GM23248 (cell line): Measurements from ENCODE around the gene NHSL1. TPM values are rescaled to one million over a fixed set of nuclear protein-coding genes. Genes with fewer than 3 reads are reported as not detected.

ENCODE experiments used
- DNase-seq: peaks from one replicate; pipeline ENCODE4 v3.0.0-alpha.2; 2015
- H2AFZ ChIP-seq: fragments of 200-600 bp; sonication (generic); 2 replicates; pipeline ENCODE4 v1.6.1; 2016; ENCODE audit warnings: antibody characterized with exemption
- H3F3A ChIP-seq: fragments of 200-600 bp; sonication (generic); 2 replicates; pipeline ENCODE4 v1.6.1; 2016; ENCODE audit warnings: mild to moderate bottlenecking, antibody characterized with exemption, mixed run types; ENCODE audit not compliant: insufficient read depth
- H3K27ac ChIP-seq: fragments of 200-600 bp; sonication (generic); 2 replicates; pipeline ENCODE4 v1.5.1; 2016; ENCODE audit warnings: mild to moderate bottlenecking
- H3K27me3 ChIP-seq: fragments of 200-600 bp; sonication (generic); replicated peaks from 2 replicates; pipeline ENCODE4 v1.6.1; 2016; ENCODE audit warnings: mild to moderate bottlenecking; ENCODE audit not compliant: insufficient read depth
- H3K36me3 ChIP-seq: fragments of 200-600 bp; sonication (generic); 2 replicates; pipeline ENCODE4 v1.6.1; 2016; ENCODE audit warnings: low read depth, mild to moderate bottlenecking
- H3K4me1 ChIP-seq: fragments of 200-600 bp; sonication (generic); 2 replicates; pipeline ENCODE4 v1.6.1; 2016; ENCODE audit warnings: mild to moderate bottlenecking; ENCODE audit not compliant: insufficient read depth
- H3K4me2 ChIP-seq: fragments of 200-600 bp; sonication (generic); one replicate; pipeline ENCODE4 v1.6.1; 2016; ENCODE audit warnings: mild to moderate bottlenecking; ENCODE audit not compliant: unreplicated experiment
- H3K4me3 ChIP-seq: fragments of 200-600 bp; sonication (generic); 2 replicates; pipeline ENCODE4 v1.5.1; 2016; ENCODE audit warnings: mild to moderate bottlenecking
- H3K79me2 ChIP-seq: fragments of 200-600 bp; sonication (generic); 2 replicates; pipeline ENCODE4 v1.6.1; 2016; ENCODE audit warnings: mild to moderate bottlenecking; ENCODE audit not compliant: insufficient read depth
- H3K9ac ChIP-seq: fragments of 200-600 bp; sonication (generic); 2 replicates; pipeline ENCODE4 v1.6.1; 2016; ENCODE audit warnings: mild to moderate bottlenecking
- H3K9me2 ChIP-seq: fragments of 200-600 bp; sonication (generic); 2 replicates; pipeline ENCODE4 v1.6.1; 2016; ENCODE audit warnings: mixed run types, mild to moderate bottlenecking, moderate library complexity; ENCODE audit not compliant: insufficient read depth
- H3K9me3 ChIP-seq: fragments of 200-600 bp; sonication (generic); one replicate; pipeline ENCODE4 v1.6.1; 2017; ENCODE audit warnings: low read depth
- H4K20me1 ChIP-seq: fragments of 200-600 bp; sonication (generic); 2 replicates; pipeline ENCODE4 v1.6.0; 2016; ENCODE audit not compliant: insufficient read depth
- EZH2 ChIP-seq: fragments of 200-600 bp; sonication (generic); IDR thresholded peaks from 2 replicates; pipeline ENCODE4 v1.6.1; 2018; ENCODE audit warnings: antibody characterized with exemption, mild to moderate bottlenecking; ENCODE audit not compliant: insufficient read depth, poor library complexity, severe bottlenecking
- EZH2phosphoT487 ChIP-seq: fragments of 200-600 bp; sonication (generic); IDR thresholded peaks from 2 replicates; pipeline ENCODE4 v1.6.1; 2018; ENCODE audit warnings: antibody characterized with exemption, moderate library complexity, mild to moderate bottlenecking, low read depth; ENCODE audit not compliant: insufficient read depth
- WGBS, 2 experiments: methylation state at CpG; one replicate each; pipeline ENCODE4 v1.1.6; 2015 to 2017; ENCODE audit warnings: low lambda C conversion rate in 2 of 2, low coverage in 1 of 2; ENCODE audit errors: missing lambda C conversion rate in 2 of 2; 5-methylcytosine and 5-hydroxymethylcytosine counted together
- in situ Hi-C: fragments of 300-500 bp; cut with MboI; formaldehyde crosslinking; loops from 2 replicates; pipeline ENCODE4 v1.15.0; 2020
- microRNA-seq: library from miRNA; unstranded; fragments of <30 nt; microRNA quantifications from one replicate; pipeline ENCODE4, GENCODE V29; 2016; ENCODE audit warnings: borderline number of aligned reads
- polyA plus RNA-seq: library from polyadenylated mRNA; unstranded; fragments of >200 nt; fragmentation: Nextera tagmentation; extraction: Ambion mirVana; gene quantifications from 2 replicates; pipeline ENCODE4 v1.2.1, GENCODE V29; 2016
- small RNA-seq: library from RNA; depleted of rRNA; stranded (forward); fragments of <200 nt; gene quantifications from one replicate; pipeline ENCODE3, GENCODE V24; 2014; ENCODE audit warnings: low read depth, low replicate concordance
- total RNA-seq: library from RNA; depleted of rRNA; stranded (reverse); fragments of >200 nt; shearing (Covaris generic); gene quantifications from 2 replicates; pipeline ENCODE4 v1.2.3, GENCODE V29; 2014; rRNA removed

Gene NHSL1
- total and polyA plus RNA-seq, 2 experiments from 2014 or later = 3.3 to 9.4 TPM

DNA sequence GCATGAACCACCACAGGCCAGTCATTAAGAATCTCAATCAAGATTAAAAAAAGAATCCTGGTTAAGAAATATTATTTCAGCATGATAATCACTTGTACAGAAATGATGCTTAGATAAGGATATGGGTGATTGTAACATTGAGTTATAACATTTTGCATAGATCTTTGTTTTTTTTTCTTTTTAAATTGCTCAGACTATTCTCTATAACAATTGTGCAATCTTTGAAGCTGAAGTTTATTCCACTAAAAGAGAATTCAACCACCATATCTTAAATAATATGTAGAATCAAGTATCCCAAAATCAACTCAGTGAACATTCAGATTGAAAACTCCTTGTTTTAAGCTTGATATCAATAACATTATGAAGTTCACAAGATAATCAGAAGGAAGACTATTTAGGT lies 122.3 kb downstream of the NHSL1 start:
- Histone ChIP-seq H3F3A (no peaks in the 10 kb centered on the region), H3K9ac (no peak overlapping the region), H3K27ac (no peak overlapping the region), H4K20me1 (no peaks in the 10 kb centered on the region), H2AFZ (no peak overlapping the region), H3K9me3 (no peaks in the 10 kb centered on the region), H3K79me2 (no peaks in the 10 kb centered on the region), H3K27me3 (0 out of 2 replicates have a peak, but pooled peaks cover 4% of the 10 kb centered on the region), H3K36me3 (no peaks in the 10 kb centered on the region), H3K4me1 (no peaks in the 10 kb centered on the region), H3K9me2 (no peaks in the 10 kb centered on the region), H3K4me2 (no peak overlapping the region), H3K4me3 (no peak overlapping the region)
- in situ Hi-C loops = no loop called here
- no peak for TF ChIP-seq EZH2
- TF ChIP-seq EZH2phosphoT487 = no peak
- DNase-seq = no peak

DNA sequence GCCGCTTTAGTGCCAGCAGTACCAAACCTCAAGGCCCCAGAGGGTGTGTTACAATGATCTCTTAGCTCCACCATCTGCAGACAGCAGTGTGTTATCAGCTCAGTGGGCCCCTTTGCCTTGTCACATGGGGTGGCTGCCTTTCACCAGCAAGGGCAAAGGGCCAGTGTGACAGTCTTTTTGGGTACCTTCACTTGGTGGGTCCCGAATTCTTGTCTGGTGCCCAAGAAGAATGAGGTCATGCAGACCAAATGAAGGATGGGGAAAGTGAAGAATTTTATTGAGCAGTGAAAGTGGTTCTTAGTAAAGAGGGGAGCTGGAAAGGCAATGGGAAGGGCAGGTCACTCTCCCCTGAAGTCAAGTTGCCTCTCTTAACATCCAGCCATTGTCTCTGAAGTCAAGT lies 124.5 kb downstream of the NHSL1 start:
- 0 out of 2 replicates have a peak, but pooled peaks cover 4% of the 10 kb centered on the region for H3K27me3 ChIP-seq
- no peak overlapping the region for H3K4me3 ChIP-seq
- no peak overlapping the region for H3K4me2 ChIP-seq
- in situ Hi-C loops = no loop called here
- H4K20me1 ChIP-seq = no peaks in the 10 kb centered on the region
- H3F3A ChIP-seq = no peaks in the 10 kb centered on the region
- H3K36me3 ChIP-seq = no peaks in the 10 kb centered on the region
- H3K27ac ChIP-seq = no peak overlapping the region
- 82 to 87% methylated on average over 2 of the region's 2 CpGs for WGBS, 2 experiments
- no peak for TF ChIP-seq EZH2
- no peak for TF ChIP-seq EZH2phosphoT487
- no peak overlapping the region for H2AFZ ChIP-seq
- no peaks in the 10 kb centered on the region for H3K9me3 ChIP-seq
- no peaks in the 10 kb centered on the region for H3K79me2 ChIP-seq
- no peak for DNase-seq
- H3K9me2 ChIP-seq = no peaks in the 10 kb centered on the region
- no peak overlapping the region for H3K9ac ChIP-seq
- no peaks in the 10 kb centered on the region for H3K4me1 ChIP-seq

DNA sequence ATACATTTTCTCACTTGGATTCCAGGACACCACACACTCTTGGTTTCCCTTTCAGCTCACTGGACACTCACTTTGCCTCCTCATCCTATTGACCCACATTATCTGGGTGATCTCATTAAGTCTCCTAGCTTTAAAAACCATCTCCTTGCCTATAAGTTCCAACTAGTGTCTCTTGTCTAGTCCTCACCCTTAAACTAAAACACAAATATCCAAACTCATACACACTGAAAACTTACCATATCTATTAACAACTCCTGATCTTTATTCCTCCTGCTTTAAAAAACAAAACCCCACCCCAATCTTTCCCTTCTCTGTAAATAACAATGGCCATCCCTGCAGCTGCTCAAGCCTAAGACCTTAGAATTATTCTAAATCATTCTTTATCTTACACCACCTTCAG lies 125.1 kb downstream of the NHSL1 start:
- Histone ChIP-seq H3K9me3 (no peaks in the 10 kb centered on the region), H3K27me3 (0 out of 2 replicates have a peak, but pooled peaks cover 4% of the 10 kb centered on the region), H3K79me2 (no peaks in the 10 kb centered on the region), H3K9ac (no peak overlapping the region), H3K36me3 (no peaks in the 10 kb centered on the region), H3K4me1 (no peaks in the 10 kb centered on the region), H3K27ac (no peak overlapping the region), H2AFZ (no peak overlapping the region), H3F3A (no peaks in the 10 kb centered on the region), H3K4me3 (no peak overlapping the region), H4K20me1 (no peaks in the 10 kb centered on the region), H3K4me2 (no peak overlapping the region), H3K9me2 (no peaks in the 10 kb centered on the region)
- in situ Hi-C loops = no loop called here
- TF ChIP-seq EZH2 = no peak
- TF ChIP-seq EZH2phosphoT487 = no peak
- no peak for DNase-seq

- Histone ChIP-seq H3K4me3 (no peak overlapping the region), H4K20me1 (no peaks in the 10 kb centered on the region), H3K27ac (no peak overlapping the region), H3K79me2 (no peaks in the 10 kb centered on the region), H3F3A (no peaks in the 10 kb centered on the region), H3K9ac (no peak overlapping the region), H3K4me2 (no peak overlapping the region), H2AFZ (no peak overlapping the region), H3K9me3 (no peaks in the 10 kb centered on the region), H3K4me1 (no peaks in the 10 kb centered on the region), H3K9me2 (no peaks in the 10 kb centered on the region), H3K27me3 (0 out of 2 replicates have a peak, but pooled peaks cover 4% of the 10 kb centered on the region), H3K36me3 (no peaks in the 10 kb centered on the region)
- TF ChIP-seq EZH2phosphoT487 (no peak), EZH2 (no peak)
- DNase-seq = peak; percentile 24
- in situ Hi-C loops = no loop called here
These were observed 126.4 kb downstream of the NHSL1 start for GRCh38 chr6:138372711-138373463.

Small RNA genes within 50 kb of the gene (microRNA-seq; reads per million reads assigned to microRNA genes)
- gene MIR3145 = not detected

Small RNA genes within 50 kb of the gene (small RNA-seq; reads per million reads assigned to genes)
- gene AL031003.1 (not detected), gene AL391669.1 (not detected), gene MIR3145 (not detected)

Other genes with a start within 250 kb of the NHSL1 start
- not detected in 2 replicates for gene SMIM28, start 121.6 kb downstream of the NHSL1 start, total RNA-seq
- not detected in 2 replicates for gene SMIM28, start 121.6 kb downstream of the NHSL1 start, polyA plus RNA-seq
- gene HEBP2, start 95.3 kb downstream of the NHSL1 start, total RNA-seq = 32.4 and 62.8 TPM in 2 replicates
- 101 and 102 TPM in 2 replicates for gene HEBP2, start 95.3 kb downstream of the NHSL1 start, polyA plus RNA-seq